Parathyroid adenoma (tissue), 2 donors: ENCODE measurements around the gene MAP1LC3B2.

Experiments
- H2AFZ ChIP-seq: fragments of 300-600 bp; sonication (generic); one replicate; pipeline ENCODE4 v1.7.0; 2017; ENCODE audit warnings: antibody characterized with exemption, mild to moderate bottlenecking
- H3K27ac ChIP-seq: fragments of 300-600 bp; sonication (generic); one replicate; pipeline ENCODE4 v1.7.0; 2017
- H3K27me3 ChIP-seq: fragments of 300-600 bp; sonication (generic); one replicate; pipeline ENCODE4 v1.7.0; 2017; ENCODE audit warnings: low read length; ENCODE audit not compliant: control insufficient read depth, insufficient read depth
- H3K36me3 ChIP-seq: fragments of 300-600 bp; sonication (generic); one replicate; pipeline ENCODE4 v1.7.0; 2017; ENCODE audit warnings: low read length; ENCODE audit not compliant: control insufficient read depth, insufficient read depth
- H3K4me1 ChIP-seq: fragments of 300-600 bp; sonication (generic); one replicate; pipeline ENCODE4 v1.7.0; 2017; ENCODE audit warnings: control low read depth
- H3K4me2 ChIP-seq: fragments of 300-600 bp; sonication (generic); one replicate; pipeline ENCODE4 v1.7.0; 2017; ENCODE audit warnings: low read length
- H3K4me3 ChIP-seq: fragments of 300-600 bp; sonication (generic); one replicate; pipeline ENCODE4 v1.7.0; 2017; ENCODE audit warnings: low read depth, low read length
- H3K79me2 ChIP-seq: fragments of 300-600 bp; sonication (generic); one replicate; pipeline ENCODE4 v1.7.0; 2017; ENCODE audit warnings: control low read depth
- H3K9ac ChIP-seq: fragments of 300-600 bp; sonication (generic); one replicate; pipeline ENCODE4 v1.7.0; 2017; ENCODE audit warnings: mild to moderate bottlenecking
- H3K9me3 ChIP-seq: fragments of 300-600 bp; sonication (generic); one replicate; pipeline ENCODE4 v1.7.0; 2017; ENCODE audit warnings: low read length; ENCODE audit not compliant: control insufficient read depth
- TF ChIP-seq, protein P1 (sequence below): fragments of 300-600 bp; sonication (generic); IDR thresholded peaks from one replicate; pipeline ENCODE4 v1.7.0; 2017; ENCODE audit warnings: antibody characterized with exemption, mild to moderate bottlenecking
- donor health status: primary hyperparathyroidism.

Gene MAP1LC3B2

GRCh38 chr12:116598311-116599284 lies 39.4 kb downstream of the MAP1LC3B2 start:
- Histone ChIP-seq H3K9ac (no peak overlapping the region), H3K4me2 (no peak overlapping the region), H3K9me3 (no peaks in the 10 kb centered on the region), H3K4me1 (peaks cover 4% of the 10 kb centered on the region), H2AFZ (peak overlapping the region; percentile 76), H3K4me3 (no peak overlapping the region), H3K27me3 (no peaks in the 10 kb centered on the region), H3K79me2 (no peaks in the 10 kb centered on the region), H3K36me3 (no peaks in the 10 kb centered on the region), H3K27ac (peak overlapping the region; percentile 51)
- TF ChIP-seq, protein P1, sequence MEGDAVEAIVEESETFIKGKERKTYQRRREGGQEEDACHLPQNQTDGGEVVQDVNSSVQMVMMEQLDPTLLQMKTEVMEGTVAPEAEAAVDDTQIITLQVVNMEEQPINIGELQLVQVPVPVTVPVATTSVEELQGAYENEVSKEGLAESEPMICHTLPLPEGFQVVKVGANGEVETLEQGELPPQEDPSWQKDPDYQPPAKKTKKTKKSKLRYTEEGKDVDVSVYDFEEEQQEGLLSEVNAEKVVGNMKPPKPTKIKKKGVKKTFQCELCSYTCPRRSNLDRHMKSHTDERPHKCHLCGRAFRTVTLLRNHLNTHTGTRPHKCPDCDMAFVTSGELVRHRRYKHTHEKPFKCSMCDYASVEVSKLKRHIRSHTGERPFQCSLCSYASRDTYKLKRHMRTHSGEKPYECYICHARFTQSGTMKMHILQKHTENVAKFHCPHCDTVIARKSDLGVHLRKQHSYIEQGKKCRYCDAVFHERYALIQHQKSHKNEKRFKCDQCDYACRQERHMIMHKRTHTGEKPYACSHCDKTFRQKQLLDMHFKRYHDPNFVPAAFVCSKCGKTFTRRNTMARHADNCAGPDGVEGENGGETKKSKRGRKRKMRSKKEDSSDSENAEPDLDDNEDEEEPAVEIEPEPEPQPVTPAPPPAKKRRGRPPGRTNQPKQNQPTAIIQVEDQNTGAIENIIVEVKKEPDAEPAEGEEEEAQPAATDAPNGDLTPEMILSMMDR = no peak

DNA sequence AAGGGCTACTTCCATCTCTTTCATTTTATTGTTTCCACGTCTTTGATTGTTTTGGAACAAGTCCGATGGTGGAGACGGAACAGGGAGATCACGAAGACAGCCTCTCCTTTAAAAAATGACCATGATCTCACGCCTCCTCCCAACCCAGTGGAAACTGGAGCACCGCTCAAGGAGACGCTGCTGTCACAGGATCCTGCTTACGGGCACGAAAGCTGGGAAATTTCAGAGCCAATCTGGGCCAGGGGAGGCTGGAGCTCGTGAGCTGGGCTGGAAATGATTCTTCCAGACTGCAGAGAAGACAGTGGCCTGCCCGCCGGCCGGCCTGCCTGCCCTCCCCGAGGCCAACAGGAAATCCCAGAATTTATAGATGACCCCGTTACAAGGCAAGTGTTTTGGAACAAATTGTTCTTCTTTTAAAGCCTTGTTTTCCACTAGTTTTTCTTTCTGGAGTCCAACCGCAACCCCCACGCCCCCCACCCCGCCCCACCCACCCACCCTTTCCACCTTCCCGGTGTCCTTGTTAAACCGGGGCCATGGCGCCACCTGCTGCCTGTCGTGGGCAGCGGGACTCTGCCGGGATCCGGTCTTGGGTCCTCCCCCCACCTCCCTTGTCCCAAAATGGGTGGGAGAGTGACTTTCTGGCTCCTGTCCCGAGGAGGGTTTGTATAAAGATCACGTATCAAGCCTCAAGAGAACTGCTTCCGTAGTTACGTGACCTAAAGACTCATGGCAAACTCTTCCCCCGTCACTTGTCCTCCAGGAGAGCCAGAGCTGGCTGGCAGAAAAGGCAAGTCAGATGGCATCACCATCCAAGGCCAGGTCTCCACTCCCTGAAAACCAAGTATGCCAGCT lies 40.3 kb downstream of the MAP1LC3B2 start:
- Histone ChIP-seq H3K9me3 (no peaks in the 10 kb centered on the region), H3K4me1 (peaks cover 4% of the 10 kb centered on the region), H3K4me2 (peak overlapping the region; percentile 53), H3K79me2 (no peaks in the 10 kb centered on the region), H3K27ac (peak overlapping the region; percentile 51), H3K4me3 (no peak overlapping the region), H3K27me3 (no peaks in the 10 kb centered on the region), H3K36me3 (no peaks in the 10 kb centered on the region), H2AFZ (peak overlapping the region; percentile 76), H3K9ac (no peak overlapping the region)
- TF ChIP-seq, protein P1 = no peak

- TF ChIP-seq, protein P1 = no peak
- no peaks in the 10 kb centered on the region for H3K9me3 ChIP-seq
- no peak overlapping the region for H2AFZ ChIP-seq
- no peaks in the 10 kb centered on the region for H3K27me3 ChIP-seq
- H3K4me1 ChIP-seq = peaks cover 4% of the 10 kb centered on the region
- H3K4me2 ChIP-seq = no peak overlapping the region
- H3K79me2 ChIP-seq = no peaks in the 10 kb centered on the region
- H3K27ac ChIP-seq = no peak overlapping the region
- H3K9ac ChIP-seq = no peak overlapping the region
- no peak overlapping the region for H3K4me3 ChIP-seq
- no peaks in the 10 kb centered on the region for H3K36me3 ChIP-seq
These were observed 42.1 kb downstream of the MAP1LC3B2 start for GRCh38 chr12:116600959-116601918.

- Histone ChIP-seq H3K36me3 (no peaks in the 10 kb centered on the region), H3K4me2 (no peak overlapping the region), H3K9ac (no peak overlapping the region), H2AFZ (no peak overlapping the region), H3K4me3 (no peak overlapping the region), H3K4me1 (peaks cover 4% of the 10 kb centered on the region), H3K9me3 (no peaks in the 10 kb centered on the region), H3K27ac (no peak overlapping the region), H3K79me2 (no peaks in the 10 kb centered on the region), H3K27me3 (no peaks in the 10 kb centered on the region)
- TF ChIP-seq, protein P1 = no peak
These were observed 43.0 kb downstream of the MAP1LC3B2 start for GRCh38 chr12:116601933-116602810.
